Activated CD8-positive, alpha-beta T cell treated with anti-CD3 and anti-CD28 coated beads for 36 hours (primary cell): ENCODE data around the gene CIB4. TPM values are rescaled to one million over a fixed set of nuclear protein-coding genes. Genes with fewer than 3 reads are reported as not detected.

Source experiments
- ATAC-seq: fragments of 200-7000 bp; cut with Tn5 transposase; one replicate; pipeline ENCODE4 v1.10.0; 2021; ENCODE audit warnings: mild to moderate bottlenecking, moderate library complexity
- CTCF ChIA-PET: fragments of 350-600 bp; sonication (Branson Sonifier 250); formaldehyde crosslinking; loops from one replicate; lab custom pipeline; 2021; ENCODE audit warnings: antibody characterized with exemption; lab: Charles Lee
- POLR2A ChIA-PET: fragments of 350-600 bp; sonication (Branson Sonifier 250); formaldehyde crosslinking; loops from one replicate; lab custom pipeline; 2021; ENCODE audit warnings: antibody characterized with exemption; lab: Charles Lee
- DNase-seq: peaks from one replicate; pipeline ENCODE4 v3.0.0-alpha.2; 2020
- H3K27ac Mint-ChIP-seq: one replicate; pipeline ENCODE4 v1.8.0; 2021; ENCODE audit warnings: mild to moderate bottlenecking, mixed read lengths
- H3K27me3 Mint-ChIP-seq: one replicate; pipeline ENCODE4 v1.8.0; 2021; ENCODE audit warnings: mixed read lengths
- H3K36me3 Mint-ChIP-seq: one replicate; pipeline ENCODE4 v1.8.0; 2021; ENCODE audit warnings: low read depth, mixed read lengths
- H3K4me1 Mint-ChIP-seq: one replicate; pipeline ENCODE4 v1.8.0; 2021; ENCODE audit warnings: low read depth, mixed read lengths
- H3K4me3 Mint-ChIP-seq: one replicate; pipeline ENCODE4 v1.8.0; 2021; ENCODE audit warnings: mild to moderate bottlenecking, moderate library complexity, mixed read lengths
- H3K9me3 Mint-ChIP-seq: one replicate; pipeline ENCODE4 v1.8.0; 2021; ENCODE audit warnings: mixed read lengths
- CTCF ChIP-seq: fragments of 200-600 bp; IDR thresholded peaks from one replicate; pipeline ENCODE4 v1.8.0; 2022; ENCODE audit warnings: antibody characterized with exemption, mild to moderate bottlenecking
- intact Hi-C: fragments of 100-400 bp; cut with micrococcal nuclease; formaldehyde crosslinking; loops from one replicate; pipeline ENCODE4 v1.10.0; 2022
- total RNA-seq, 2 experiments: library from RNA; stranded (reverse); gene quantifications; one replicate each; pipeline ENCODE4 v1.2.3, GENCODE V29; 2021

Gene CIB4
- total RNA-seq, 2 experiments from 2014 or later, result not detected

GRCh38 chr2:26584191-26584590 lies 57.0 kb downstream of the CIB4 start:
- Mint-ChIP-seq H3K4me1 (no peaks in the 10 kb centered on the region), H3K9me3 (no peaks in the 10 kb centered on the region), H3K36me3 (no peaks in the 10 kb centered on the region), H3K27ac (no peak overlapping the region), H3K4me3 (no peak overlapping the region), H3K27me3 (peaks cover 12% of the 10 kb centered on the region)
- DNase-seq (no peak), ATAC-seq (no peak)
- intact Hi-C loops, result no loop called here
- CTCF ChIA-PET, result no interaction called here
- no peak for TF ChIP-seq CTCF
- POLR2A ChIA-PET, result interaction anchor here (0.6 kb wide), 1 partner anchor 163 kb away, joined by 3 read pairs; no protein-coding TSS in a partner anchor

GRCh38 chr2:26583381-26583911 lies 57.7 kb downstream of the CIB4 start:
- ATAC-seq (no peak), DNase-seq (no peak)
- no peaks in the 10 kb centered on the region for H3K4me1 Mint-ChIP-seq
- TF ChIP-seq CTCF, result no peak
- CTCF ChIA-PET, result no interaction called here
- intact Hi-C loops, result no loop called here
- POLR2A ChIA-PET, result no interaction called here
- peaks cover 16% of the 10 kb centered on the region for H3K27me3 Mint-ChIP-seq
- H3K4me3 Mint-ChIP-seq, result no peak overlapping the region
- no peaks in the 10 kb centered on the region for H3K36me3 Mint-ChIP-seq
- no peak overlapping the region for H3K27ac Mint-ChIP-seq
- H3K9me3 Mint-ChIP-seq, result no peaks in the 10 kb centered on the region

GRCh38 chr2:26582890-26583289 lies 58.3 kb downstream of the CIB4 start:
- no peak for DNase-seq
- CTCF ChIA-PET, result no interaction called here

GRCh38 chr2:26581991-26582842 lies 58.9 kb downstream of the CIB4 start:
- ATAC-seq (no peak), DNase-seq (no peak)
- no peaks in the 10 kb centered on the region for H3K36me3 Mint-ChIP-seq
- H3K4me1 Mint-ChIP-seq, result no peaks in the 10 kb centered on the region
- H3K27ac Mint-ChIP-seq, result no peak overlapping the region
- POLR2A ChIA-PET, result no interaction called here
- intact Hi-C loops, result no loop called here
- TF ChIP-seq CTCF, result no peak
- no peak overlapping the region for H3K4me3 Mint-ChIP-seq
- H3K9me3 Mint-ChIP-seq, result no peaks in the 10 kb centered on the region
- CTCF ChIA-PET, result interaction anchor here (1.1 to 1.4 kb wide), 2 partner anchors 23 to 78 kb away, joined by 3 to 4 read pairs; no protein-coding TSS in a partner anchor
- H3K27me3 Mint-ChIP-seq, result peaks cover 18% of the 10 kb centered on the region

More at GRCh38 chr2:26582890-26583289, 58.3 kb downstream of the CIB4 start:
- Mint-ChIP-seq H3K27ac (no peak overlapping the region), H3K4me3 (no peak overlapping the region), H3K36me3 (no peaks in the 10 kb centered on the region), H3K4me1 (no peaks in the 10 kb centered on the region), H3K9me3 (no peaks in the 10 kb centered on the region), H3K27me3 (peaks cover 18% of the 10 kb centered on the region)
- ATAC-seq, result no peak
- POLR2A ChIA-PET, result no interaction called here
- TF ChIP-seq CTCF, result no peak
- intact Hi-C loops, result no loop called here
